GM23248 (cell line): ENCODE measurements around the gene ABCC1. TPM values are rescaled to one million over a fixed set of nuclear protein-coding genes. Genes with fewer than 3 reads are reported as not detected.
"Not testable (repeated sequence)": the region's sequence is repeated elsewhere in the genome, so short reads cannot be mapped to it uniquely, and the experiment has no call there.

Source experiments
- DNase-seq: peaks from one replicate; pipeline ENCODE4 v3.0.0-alpha.2; 2015
- H2AFZ ChIP-seq: fragments of 200-600 bp; sonication (generic); 2 replicates; pipeline ENCODE4 v1.6.1; 2016; ENCODE audit warnings: antibody characterized with exemption
- H3F3A ChIP-seq: fragments of 200-600 bp; sonication (generic); 2 replicates; pipeline ENCODE4 v1.6.1; 2016; ENCODE audit warnings: mild to moderate bottlenecking, antibody characterized with exemption, mixed run types; ENCODE audit not compliant: insufficient read depth
- H3K27ac ChIP-seq: fragments of 200-600 bp; sonication (generic); 2 replicates; pipeline ENCODE4 v1.5.1; 2016; ENCODE audit warnings: mild to moderate bottlenecking
- H3K27me3 ChIP-seq: fragments of 200-600 bp; sonication (generic); replicated peaks from 2 replicates; pipeline ENCODE4 v1.6.1; 2016; ENCODE audit warnings: mild to moderate bottlenecking; ENCODE audit not compliant: insufficient read depth
- H3K36me3 ChIP-seq: fragments of 200-600 bp; sonication (generic); 2 replicates; pipeline ENCODE4 v1.6.1; 2016; ENCODE audit warnings: low read depth, mild to moderate bottlenecking
- H3K4me1 ChIP-seq: fragments of 200-600 bp; sonication (generic); 2 replicates; pipeline ENCODE4 v1.6.1; 2016; ENCODE audit warnings: mild to moderate bottlenecking; ENCODE audit not compliant: insufficient read depth
- H3K4me2 ChIP-seq: fragments of 200-600 bp; sonication (generic); one replicate; pipeline ENCODE4 v1.6.1; 2016; ENCODE audit warnings: mild to moderate bottlenecking; ENCODE audit not compliant: unreplicated experiment
- H3K4me3 ChIP-seq: fragments of 200-600 bp; sonication (generic); 2 replicates; pipeline ENCODE4 v1.5.1; 2016; ENCODE audit warnings: mild to moderate bottlenecking
- H3K79me2 ChIP-seq: fragments of 200-600 bp; sonication (generic); 2 replicates; pipeline ENCODE4 v1.6.1; 2016; ENCODE audit warnings: mild to moderate bottlenecking; ENCODE audit not compliant: insufficient read depth
- H3K9ac ChIP-seq: fragments of 200-600 bp; sonication (generic); 2 replicates; pipeline ENCODE4 v1.6.1; 2016; ENCODE audit warnings: mild to moderate bottlenecking
- H3K9me2 ChIP-seq: fragments of 200-600 bp; sonication (generic); 2 replicates; pipeline ENCODE4 v1.6.1; 2016; ENCODE audit warnings: mixed run types, mild to moderate bottlenecking, moderate library complexity; ENCODE audit not compliant: insufficient read depth
- H3K9me3 ChIP-seq: fragments of 200-600 bp; sonication (generic); one replicate; pipeline ENCODE4 v1.6.1; 2017; ENCODE audit warnings: low read depth
- H4K20me1 ChIP-seq: fragments of 200-600 bp; sonication (generic); 2 replicates; pipeline ENCODE4 v1.6.0; 2016; ENCODE audit not compliant: insufficient read depth
- EZH2 ChIP-seq: fragments of 200-600 bp; sonication (generic); IDR thresholded peaks from 2 replicates; pipeline ENCODE4 v1.6.1; 2018; ENCODE audit warnings: antibody characterized with exemption, mild to moderate bottlenecking; ENCODE audit not compliant: insufficient read depth, poor library complexity, severe bottlenecking
- EZH2phosphoT487 ChIP-seq: fragments of 200-600 bp; sonication (generic); IDR thresholded peaks from 2 replicates; pipeline ENCODE4 v1.6.1; 2018; ENCODE audit warnings: antibody characterized with exemption, moderate library complexity, mild to moderate bottlenecking, low read depth; ENCODE audit not compliant: insufficient read depth
- WGBS, 2 experiments: methylation state at CpG; one replicate each; pipeline ENCODE4 v1.1.6; 2015 to 2017; ENCODE audit warnings: low lambda C conversion rate in 2 of 2, low coverage in 1 of 2; ENCODE audit errors: missing lambda C conversion rate in 2 of 2; 5-methylcytosine and 5-hydroxymethylcytosine counted together
- in situ Hi-C: fragments of 300-500 bp; cut with MboI; formaldehyde crosslinking; loops from 2 replicates; pipeline ENCODE4 v1.15.0; 2020
- polyA plus RNA-seq: library from polyadenylated mRNA; unstranded; fragments of >200 nt; fragmentation: Nextera tagmentation; extraction: Ambion mirVana; gene quantifications from 2 replicates; pipeline ENCODE4 v1.2.1, GENCODE V29; 2016
- total RNA-seq: library from RNA; depleted of rRNA; stranded (reverse); fragments of >200 nt; shearing (Covaris generic); gene quantifications from 2 replicates; pipeline ENCODE4 v1.2.3, GENCODE V29; 2014

ABCC1 gene
- total and polyA plus RNA-seq, 2 experiments from 2014 or later = 16.2 to 25.5 TPM

GRCh38 chr16:15915555-15916081, 33.8 kb upstream of the ABCC1 start:
- in situ Hi-C loops = no loop called here
- Histone ChIP-seq H4K20me1 (no peaks in the 10 kb centered on the region), H3K4me3 (no peak overlapping the region), H3K79me2 (no peaks in the 10 kb centered on the region), H3K4me1 (peaks cover 12% of the 10 kb centered on the region), H3F3A (peaks cover 5% of the 10 kb centered on the region), H3K9ac (no peak overlapping the region), H3K27ac (no peak overlapping the region), H3K4me2 (no peak overlapping the region), H3K9me2 (no peaks in the 10 kb centered on the region), H3K9me3 (no peaks in the 10 kb centered on the region), H3K27me3 (no peaks in the 10 kb centered on the region), H3K36me3 (no peaks in the 10 kb centered on the region), H2AFZ (no peak overlapping the region)
- DNase-seq = no peak
- TF ChIP-seq EZH2phosphoT487 (no peak), EZH2 (no peak)
- 68 to 73% methylated on average over 5 of the region's 5 CpGs for WGBS, 2 experiments

DNA sequence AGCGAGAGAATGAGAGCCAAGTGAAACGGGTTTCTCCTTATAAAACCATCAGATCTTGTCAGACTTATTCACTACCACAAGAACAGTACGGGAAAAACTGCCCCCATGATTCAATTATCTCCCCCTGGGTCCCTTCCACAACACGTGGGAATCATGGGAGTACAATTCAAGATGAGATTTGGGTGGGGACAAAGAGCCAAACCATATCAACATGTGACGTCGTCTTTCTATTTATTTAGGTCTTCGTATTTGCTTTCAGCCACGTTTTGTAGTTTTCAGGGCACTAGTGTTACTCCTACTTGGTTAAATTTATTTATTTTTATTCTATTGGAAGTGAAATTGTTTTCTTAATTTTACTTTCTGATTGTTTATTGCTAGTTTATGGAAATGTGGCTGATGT, 33.1 kb upstream of the ABCC1 start:
- no peak overlapping the region for H2AFZ ChIP-seq
- in situ Hi-C loops = no loop called here
- no peaks in the 10 kb centered on the region for H3K79me2 ChIP-seq
- no peak overlapping the region for H3K4me3 ChIP-seq
- H3F3A ChIP-seq = peaks cover 5% of the 10 kb centered on the region
- no peaks in the 10 kb centered on the region for H4K20me1 ChIP-seq
- no peak for DNase-seq
- TF ChIP-seq EZH2phosphoT487 (no peak), EZH2 (no peak)
- no peaks in the 10 kb centered on the region for H3K36me3 ChIP-seq
- no peak overlapping the region for H3K27ac ChIP-seq
- H3K9me2 ChIP-seq = no peaks in the 10 kb centered on the region
- H3K9me3 ChIP-seq = no peaks in the 10 kb centered on the region
- no peaks in the 10 kb centered on the region for H3K27me3 ChIP-seq
- H3K9ac ChIP-seq = no peak overlapping the region
- peaks cover 15% of the 10 kb centered on the region for H3K4me1 ChIP-seq
- WGBS, 2 experiments = 84 to 85% methylated on average over 8 of the region's 8 CpGs
- H3K4me2 ChIP-seq = no peak overlapping the region

DNA sequence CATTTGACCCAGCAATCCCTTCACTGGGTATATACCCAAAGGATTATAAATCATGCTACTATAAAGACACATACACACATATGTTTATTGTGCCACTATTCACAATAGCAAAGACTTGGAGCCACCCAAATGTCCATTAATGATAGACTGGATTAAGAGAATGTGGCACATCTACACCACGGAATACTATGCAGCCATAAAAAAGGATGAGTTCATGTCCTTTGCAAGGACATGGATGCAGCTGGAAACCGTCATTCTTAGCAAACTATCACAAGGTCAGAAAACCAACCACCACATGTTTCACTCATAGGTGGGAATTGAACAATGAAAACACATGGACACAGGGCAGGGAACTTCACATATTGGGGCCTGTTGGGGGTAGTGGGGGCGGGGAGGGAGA, 31.1 kb upstream of the ABCC1 start:
- H3K27me3 ChIP-seq, H3K4me3 ChIP-seq, DNase-seq, H3K36me3 ChIP-seq, H3K9ac ChIP-seq, H3K79me2 ChIP-seq, H3K4me2 ChIP-seq, H3K27ac ChIP-seq, H4K20me1 ChIP-seq, in situ Hi-C loops, H2AFZ ChIP-seq, H3F3A ChIP-seq, H3K9me3 ChIP-seq, H3K9me2 ChIP-seq: not testable (repeated sequence)
- peaks cover 15% of the 10 kb centered on the region for H3K4me1 ChIP-seq
- WGBS, 2 experiments = 76 to 84% methylated on average over 3 of the region's 3 CpGs

DNA sequence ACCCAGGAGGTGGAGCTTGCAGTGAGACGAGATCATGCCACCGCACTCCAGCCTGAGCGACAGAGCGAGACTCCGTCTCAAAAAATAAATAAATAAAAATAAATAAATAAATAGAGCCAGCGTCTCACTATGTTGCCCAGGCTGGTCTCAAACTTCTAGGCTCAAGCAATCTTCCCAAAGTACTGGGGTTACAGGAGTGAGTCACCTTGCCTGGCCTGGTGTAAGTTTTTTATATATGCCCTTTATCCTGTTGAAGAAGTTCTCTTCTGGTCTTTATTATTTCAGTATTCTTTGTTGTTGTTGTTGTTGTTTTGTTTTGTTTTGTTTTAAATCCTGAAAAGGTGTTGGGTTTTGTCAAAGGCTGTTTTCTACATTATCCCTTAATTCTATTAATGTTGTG, 30.1 kb upstream of the ABCC1 start:
- H3K9ac ChIP-seq = no peak overlapping the region
- H3K79me2 ChIP-seq = no peaks in the 10 kb centered on the region
- H3K9me3 ChIP-seq = no peaks in the 10 kb centered on the region
- H4K20me1 ChIP-seq = no peaks in the 10 kb centered on the region
- peaks cover 15% of the 10 kb centered on the region for H3K4me1 ChIP-seq
- H3K4me3 ChIP-seq = no peak overlapping the region
- H3K9me2 ChIP-seq = no peaks in the 10 kb centered on the region
- WGBS, 2 experiments = 91 to 93% methylated on average over 6 of the region's 6 CpGs
- H3F3A ChIP-seq = peaks cover 5% of the 10 kb centered on the region
- no peak overlapping the region for H3K4me2 ChIP-seq
- H2AFZ ChIP-seq = no peak overlapping the region
- no peak overlapping the region for H3K27ac ChIP-seq
- TF ChIP-seq EZH2 (no peak), EZH2phosphoT487 (no peak)
- H3K36me3 ChIP-seq = no peaks in the 10 kb centered on the region
- H3K27me3 ChIP-seq = no peaks in the 10 kb centered on the region
- DNase-seq = peak; percentile 54
- in situ Hi-C loops = no loop called here

DNA sequence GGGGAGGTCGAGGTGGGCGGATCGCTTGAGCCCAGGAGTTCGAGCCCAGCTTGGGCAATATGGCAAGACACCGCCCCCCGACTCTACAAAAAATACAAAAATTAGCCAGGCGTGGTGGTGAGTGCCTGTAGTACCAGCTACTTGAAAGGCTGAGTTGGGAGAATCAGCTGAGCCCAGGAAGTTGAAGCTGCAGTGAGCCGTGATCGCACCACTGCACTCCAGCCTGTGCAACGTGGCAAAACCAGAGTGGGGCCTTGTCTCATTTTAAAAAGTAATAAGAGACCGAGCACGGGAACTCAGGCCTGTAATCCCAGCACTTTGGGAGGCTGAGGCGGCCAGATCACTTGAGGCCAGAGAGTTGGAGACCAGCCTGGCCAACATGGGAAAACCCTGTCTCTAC, 24.4 kb upstream of the ABCC1 start:
- no peak overlapping the region for H3K9ac ChIP-seq
- H3K9me2 ChIP-seq = no peaks in the 10 kb centered on the region
- H3K9me3 ChIP-seq = no peaks in the 10 kb centered on the region
- H3K27ac ChIP-seq = no peak overlapping the region
- H3K4me2 ChIP-seq = no peak overlapping the region
- H4K20me1 ChIP-seq = no peaks in the 10 kb centered on the region
- H3K4me3 ChIP-seq = no peak overlapping the region
- no peaks in the 10 kb centered on the region for H3K27me3 ChIP-seq
- 90 to 93% methylated on average over 13 of the region's 13 CpGs for WGBS, 2 experiments
- H3K4me1 ChIP-seq = peaks cover 8% of the 10 kb centered on the region
- H2AFZ ChIP-seq = no peak overlapping the region
- no peaks in the 10 kb centered on the region for H3K79me2 ChIP-seq
- TF ChIP-seq EZH2 (no peak), EZH2phosphoT487 (no peak)
- DNase-seq = no peak
- H3F3A ChIP-seq = peaks cover 5% of the 10 kb centered on the region
- H3K36me3 ChIP-seq = no peaks in the 10 kb centered on the region
- in situ Hi-C loops = no loop called here
